Activated CD4-positive, alpha-beta memory T cell treated with anti-CD3 and anti-CD28 coated beads for 36 hours (primary cell): ENCODE results near the gene TRAPPC6A. TPM values are rescaled to one million over a fixed set of nuclear protein-coding genes. Genes with fewer than 3 reads are reported as not detected.

Source experiments
- CTCF ChIA-PET: fragments of 350-600 bp; sonication (Branson Sonifier 250); formaldehyde crosslinking; loops from one replicate; lab custom pipeline; 2021; ENCODE audit warnings: antibody characterized with exemption, inconsistent platforms; lab: Charles Lee
- POLR2A ChIA-PET: fragments of 350-600 bp; sonication (Branson Sonifier 250); formaldehyde crosslinking; loops from one replicate; lab custom pipeline; 2021; ENCODE audit warnings: antibody characterized with exemption; lab: Charles Lee
- DNase-seq: peaks from one replicate; pipeline ENCODE4 v3.0.0-alpha.2; 2020
- H3K27ac Mint-ChIP-seq: one replicate; pipeline ENCODE4 v1.8.0; 2021; ENCODE audit warnings: mixed read lengths
- H3K27me3 Mint-ChIP-seq: one replicate; pipeline ENCODE4 v1.8.0; 2021; ENCODE audit warnings: mixed read lengths
- H3K36me3 Mint-ChIP-seq: one replicate; pipeline ENCODE4 v1.8.0; 2021; ENCODE audit warnings: mixed read lengths
- H3K4me1 Mint-ChIP-seq: one replicate; pipeline ENCODE4 v1.8.0; 2021; ENCODE audit warnings: low read depth, mixed read lengths
- H3K4me3 Mint-ChIP-seq: one replicate; pipeline ENCODE4 v1.8.0; 2021; ENCODE audit warnings: mild to moderate bottlenecking, mixed read lengths
- H3K9me3 Mint-ChIP-seq: one replicate; pipeline ENCODE4 v1.8.0; 2021; ENCODE audit warnings: mixed read lengths
- intact Hi-C: fragments of 100-400 bp; cut with micrococcal nuclease; formaldehyde crosslinking; loops from one replicate; pipeline ENCODE4 v1.15.1; 2023
- total RNA-seq, 2 experiments: library from RNA; stranded (reverse); gene quantifications; one replicate each; pipeline ENCODE4 v1.2.3, GENCODE V29; 2021

The TRAPPC6A gene
- total RNA-seq, 2 experiments from 2014 or later = 35.1 to 39.9 TPM

GRCh38 chr19:45160870-45161737 is 16.9 kb downstream of the TRAPPC6A start, which contains the start of gene NKPD1:
TSS of gene NKPD1 (minus strand) at chr19:45160982. CDS start at chr19:45160150, 832 bp downstream.
- ChIA-PET CTCF (interaction anchor here (0.6 kb wide), 1 partner anchor 120 kb away, joined by 4 read pairs; no protein-coding TSS in a partner anchor), POLR2A (no interaction called here)
- DNase-seq = no peak
- Mint-ChIP-seq H3K9me3 (no peaks in the 10 kb centered on the region), H3K36me3 (no peaks in the 10 kb centered on the region), H3K4me1 (peaks cover 14% of the 10 kb centered on the region), H3K4me3 (no peak within 1 kb of the TSS), H3K27ac (no peak within 1 kb of the TSS), H3K27me3 (no peaks in the 10 kb centered on the region)
- intact Hi-C loops = no loop called here

DNA sequence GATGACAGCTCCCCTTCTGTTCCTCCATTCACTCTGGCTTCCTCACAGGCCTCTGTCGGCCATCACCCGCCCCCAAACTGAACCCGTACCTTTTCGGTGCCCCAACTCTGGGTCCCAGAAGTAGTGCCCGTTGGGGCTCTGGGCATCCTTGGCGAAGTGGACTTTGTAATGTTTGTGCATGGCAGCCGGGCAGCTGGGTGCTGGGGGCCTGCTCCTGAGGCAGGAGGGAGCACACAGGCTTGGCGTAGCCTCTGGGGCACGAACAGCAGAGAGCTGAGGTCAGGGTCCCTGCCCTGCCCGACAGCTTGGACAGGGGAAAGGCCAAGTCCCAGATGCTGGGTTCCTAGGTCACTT is 18.1 kb downstream of the TRAPPC6A start:
- peaks cover 12% of the 10 kb centered on the region for H3K4me1 Mint-ChIP-seq

GRCh38 chr19:45159210-45159970 is 18.6 kb downstream of the TRAPPC6A start:
- Mint-ChIP-seq H3K9me3 (no peaks in the 10 kb centered on the region), H3K4me3 (no peak overlapping the region), H3K27ac (no peak overlapping the region), H3K4me1 (peaks cover 10% of the 10 kb centered on the region), H3K27me3 (peaks cover 4% of the 10 kb centered on the region), H3K36me3 (no peaks in the 10 kb centered on the region)
- intact Hi-C loops = no loop called here
- no peak for DNase-seq
- CTCF ChIA-PET = no interaction called here
- POLR2A ChIA-PET = no interaction called here

More for the DNA sequence above, 18.1 kb downstream of the TRAPPC6A start:
- ChIA-PET POLR2A (no interaction called here), CTCF (no interaction called here)
- no peak for DNase-seq
- peaks cover 2% of the 10 kb centered on the region for H3K27me3 Mint-ChIP-seq
- H3K9me3 Mint-ChIP-seq = no peaks in the 10 kb centered on the region
- H3K27ac Mint-ChIP-seq = no peak overlapping the region
- H3K36me3 Mint-ChIP-seq = no peaks in the 10 kb centered on the region
- no peak overlapping the region for H3K4me3 Mint-ChIP-seq
- intact Hi-C loops = no loop called here

DNA sequence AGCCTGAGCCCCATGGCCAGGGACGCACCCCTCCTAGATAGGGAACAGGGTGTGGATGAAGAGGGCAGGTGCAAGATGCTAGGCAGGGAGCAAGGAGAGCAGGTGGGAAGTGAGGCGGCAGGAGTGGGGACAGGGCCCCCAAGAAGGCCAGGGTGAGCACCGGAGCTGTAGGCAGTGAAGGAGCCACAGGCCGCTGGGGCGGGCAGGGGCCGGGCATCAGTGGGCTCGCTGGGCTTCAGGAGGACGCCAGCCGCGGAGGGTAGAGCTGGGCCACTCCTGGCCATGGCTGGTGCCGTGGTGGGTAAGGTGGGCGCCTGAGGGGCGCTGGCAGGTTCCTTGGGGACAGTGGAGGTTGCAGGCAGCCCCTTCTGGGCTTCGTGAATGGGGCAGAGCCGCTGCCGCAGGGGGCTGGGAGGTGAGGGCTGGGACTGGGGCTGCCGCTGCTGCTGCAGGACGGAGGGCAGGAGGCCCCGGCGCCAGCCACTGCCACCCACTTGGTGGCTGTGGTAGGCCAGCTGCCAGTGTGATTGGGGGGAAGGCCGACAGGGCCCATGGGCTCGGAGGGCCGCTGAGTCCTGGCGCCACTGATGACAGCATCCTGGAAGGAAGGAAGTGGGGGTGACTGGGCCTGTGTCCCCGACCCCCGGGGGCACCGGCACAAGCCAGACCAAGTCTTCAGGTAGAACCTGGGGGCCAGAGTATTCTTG is 19.4 kb downstream of the TRAPPC6A start:
- Mint-ChIP-seq H3K4me1 (peaks cover 9% of the 10 kb centered on the region), H3K9me3 (no peaks in the 10 kb centered on the region), H3K27ac (no peak overlapping the region), H3K4me3 (no peak overlapping the region), H3K27me3 (peaks cover 9% of the 10 kb centered on the region), H3K36me3 (no peaks in the 10 kb centered on the region)
- intact Hi-C loops = no loop called here
- no peak for DNase-seq
- ChIA-PET CTCF (no interaction called here), POLR2A (no interaction called here)

- no peak overlapping the region for H3K27ac Mint-ChIP-seq
- POLR2A ChIA-PET = no interaction called here
Observed at GRCh38 chr19:45156751-45157150, 21.3 kb downstream of the TRAPPC6A start.

GRCh38 chr19:45156011-45156630 is 21.9 kb downstream of the TRAPPC6A start:
- Mint-ChIP-seq H3K4me3 (no peak overlapping the region), H3K36me3 (peaks cover 4% of the 10 kb centered on the region), H3K4me1 (peaks cover 20% of the 10 kb centered on the region), H3K27ac (no peak overlapping the region), H3K27me3 (peaks cover 13% of the 10 kb centered on the region), H3K9me3 (peaks cover 5% of the 10 kb centered on the region)
- POLR2A ChIA-PET = no interaction called here
- CTCF ChIA-PET = no interaction called here
- intact Hi-C loops = no loop called here
- DNase-seq = no peak

More at GRCh38 chr19:45156751-45157150, 21.3 kb downstream of the TRAPPC6A start:
- intact Hi-C loops = no loop called here
- Mint-ChIP-seq H3K4me3 (no peak overlapping the region), H3K4me1 (peaks cover 15% of the 10 kb centered on the region), H3K27me3 (peaks cover 13% of the 10 kb centered on the region), H3K9me3 (peaks cover 3% of the 10 kb centered on the region), H3K36me3 (peaks cover 4% of the 10 kb centered on the region)
- no peak for DNase-seq
- CTCF ChIA-PET = no interaction called here

- POLR2A ChIA-PET = interaction anchor here (1.1 kb wide), 1 partner anchor 24 kb away, joined by 4 read pairs; the partner anchor contains the start of genes BLOC1S3 and TRAPPC6A
- peak; percentile 51 for DNase-seq
- peaks cover 4% of the 10 kb centered on the region for H3K36me3 Mint-ChIP-seq
- intact Hi-C loops = no loop called here
- no peak overlapping the region for H3K4me3 Mint-ChIP-seq
- no peak overlapping the region for H3K27ac Mint-ChIP-seq
- H3K4me1 Mint-ChIP-seq = peaks cover 20% of the 10 kb centered on the region
- H3K9me3 Mint-ChIP-seq = peaks cover 5% of the 10 kb centered on the region
- H3K27me3 Mint-ChIP-seq = peaks cover 13% of the 10 kb centered on the region
- CTCF ChIA-PET = interaction anchor here (1.1 to 2.0 kb wide), 2 partner anchors 10 to 33 kb away, joined by 7 read pairs; no protein-coding TSS in a partner anchor
Observed at GRCh38 chr19:45154064-45154827, 23.8 kb downstream of the TRAPPC6A start.

GRCh38 chr19:45153339-45154063 is 24.5 kb downstream of the TRAPPC6A start:
- Mint-ChIP-seq H3K4me3 (peak overlapping the region; percentile 60), H3K36me3 (peaks cover 4% of the 10 kb centered on the region), H3K4me1 (peaks cover 20% of the 10 kb centered on the region), H3K9me3 (peaks cover 5% of the 10 kb centered on the region), H3K27me3 (peaks cover 13% of the 10 kb centered on the region), H3K27ac (no peak overlapping the region)
- intact Hi-C loops = no loop called here
- DNase-seq = peak; percentile 47
- POLR2A ChIA-PET = interaction anchor here (1.1 kb wide), 1 partner anchor 25 kb away, joined by 4 read pairs; the partner anchor contains the start of genes BLOC1S3 and TRAPPC6A
- CTCF ChIA-PET = interaction anchor here (1.0 to 2.0 kb wide), 2 partner anchors 34 to 61 kb away, joined by 3 to 7 read pairs; partner anchors contain the start of gene PPP1R37

DNA sequence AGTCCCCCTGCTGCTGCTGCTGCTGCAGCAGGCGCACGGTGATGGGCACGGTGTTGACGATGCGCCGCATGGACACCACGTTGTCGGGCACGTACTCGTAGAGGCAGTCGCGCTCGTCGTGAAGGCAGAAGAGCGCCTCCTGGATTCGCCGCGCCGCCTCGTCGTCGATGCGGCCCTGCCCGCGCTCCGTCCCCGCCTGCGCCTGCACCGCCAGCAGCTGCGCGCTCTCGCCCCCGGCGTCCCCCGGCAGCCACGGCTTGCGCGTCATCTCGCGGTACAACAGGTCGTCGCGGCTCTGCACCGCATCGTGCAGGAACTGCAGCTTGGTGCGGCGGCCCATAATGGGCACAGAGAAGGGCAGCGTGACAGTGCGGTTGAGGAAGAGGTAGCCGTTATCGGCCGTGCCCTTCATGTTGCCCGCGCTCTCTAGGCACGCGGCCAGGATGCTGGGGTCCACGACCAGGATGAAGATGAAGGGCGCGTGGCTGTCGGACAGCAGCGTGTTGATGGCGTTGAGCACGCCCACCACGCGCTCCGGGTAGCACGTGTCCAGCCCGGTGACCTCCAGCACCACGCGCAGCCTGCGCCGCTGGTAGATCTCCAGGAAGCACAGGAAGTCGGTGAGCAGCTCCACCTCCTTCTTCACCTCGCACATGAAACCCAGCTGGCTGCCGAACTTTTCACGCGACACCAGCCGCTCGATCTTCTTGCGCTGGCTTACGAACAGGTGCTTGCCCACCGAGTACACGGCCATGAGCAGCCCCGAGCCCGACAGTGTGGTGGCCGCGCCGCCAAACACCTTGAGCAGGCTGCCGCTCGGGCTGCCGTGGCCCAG is 25.3 kb downstream of the TRAPPC6A start:
- H3K27ac Mint-ChIP-seq = no peak overlapping the region
- peaks cover 20% of the 10 kb centered on the region for H3K4me1 Mint-ChIP-seq
- peaks cover 5% of the 10 kb centered on the region for H3K9me3 Mint-ChIP-seq
- POLR2A ChIA-PET = interaction anchor here (1.0 to 1.4 kb wide), 3 partner anchors 12 to 73 kb away, joined by 3 to 4 read pairs (median 4); partner anchors contain the start of genes BLOC1S3, GEMIN7 and TRAPPC6A
- peaks cover 13% of the 10 kb centered on the region for H3K27me3 Mint-ChIP-seq
- peak; percentile 66 for DNase-seq
- peak overlapping the region; percentile 60 for H3K4me3 Mint-ChIP-seq
- CTCF ChIA-PET = interaction anchor here (1.0 to 2.0 kb wide), 3 partner anchors 26 to 60 kb away, joined by 3 to 7 read pairs (median 3); partner anchors contain the start of gene PPP1R37
- intact Hi-C loops = no loop called here
- H3K36me3 Mint-ChIP-seq = peaks cover 4% of the 10 kb centered on the region
